NCI-H345 treated with DMSO at 0.1 percent for 48 hours (cell line): ENCODE data around the gene CTNNA1.

Source experiments
- DNase-seq: peaks from one replicate; lab custom pipeline; 2025; ENCODE audit not compliant: unreplicated experiment; lab: John Stamatoyannopoulos, UW

The CTNNA1 gene

GRCh38 chr5:138983984-138984383 lies 230.8 kb downstream of the CTNNA1 start:
- no peak for DNase-seq
